GM12878 (cell line): ENCODE measurements around the gene ANXA10.

Experiments
- DPF2 ChIP-seq: fragments of 450-650 bp; IDR thresholded peaks from 2 replicates; pipeline ENCODE4 v1.6.1; 2017; ENCODE audit warnings: mild to moderate bottlenecking
- EP300 ChIP-seq, 2 experiments: fragments of 150-350 bp in 1 of 2; IDR thresholded peaks; 2 replicates each; pipeline ENCODE4 v1.6.1; 2011 to 2012; ENCODE audit warnings: low read depth in 2 of 2, low read length in 2 of 2, borderline replicate concordance in 1 of 2, improper control_type of control experiment in 1 of 2, inconsistent platforms in 1 of 2; ENCODE audit not compliant: control insufficient read depth in 1 of 2
- FOS ChIP-seq: IDR thresholded peaks from 3 replicates; pipeline ENCODE4 v1.6.1; 2011; ENCODE audit warnings: borderline replicate concordance; ENCODE audit not compliant: insufficient read length; ENCODE audit errors: extremely low read depth
- MXI1 ChIP-seq: fragments of 150-350 bp; IDR thresholded peaks from 2 replicates; pipeline ENCODE4 v1.6.1; 2011; ENCODE audit warnings: low read depth, mild to moderate bottlenecking, inconsistent platforms, low read length, improper control_type of control experiment
- TCF12 ChIP-seq: IDR thresholded peaks from 2 replicates; pipeline ENCODE4 v1.6.1; 2011; ENCODE audit warnings: low read depth, mild to moderate bottlenecking, low read length
- TF ChIP-seq, protein P1 (sequence below): IDR thresholded peaks from 2 replicates; pipeline ENCODE4 v1.6.1; 2012; ENCODE audit warnings: low read depth, low read length, improper control_type of control experiment
- TF ChIP-seq, protein P2 (sequence below), 3 experiments: IDR thresholded peaks in 2 of 3; conservative IDR thresholded peaks in 1 of 3; 2 replicates each; pipeline ENCODE4 v1.5.1; 2011; ENCODE audit warnings: low read depth in 3 of 3, low read length in 3 of 3, mild to moderate bottlenecking in 3 of 3, control low read depth in 2 of 3, moderate library complexity in 2 of 3, inconsistent platforms in 1 of 3, mixed read lengths in 1 of 3; ENCODE audit not compliant: control insufficient read depth in 2 of 3, insufficient read depth in 1 of 3; ENCODE audit errors: extremely low read depth in 1 of 3
- TF ChIP-seq, protein P3 (sequence below): fragments of 450-650 bp; IDR thresholded peaks from 2 replicates; pipeline ENCODE4 v1.6.1; 2017; ENCODE audit warnings: mild to moderate bottlenecking, low read depth, inconsistent platforms; ENCODE audit not compliant: poor library complexity, severe bottlenecking
- TF ChIP-seq, protein P4 (sequence below): IDR thresholded peaks from 2 replicates; pipeline ENCODE4 v1.6.1; 2012; ENCODE audit warnings: low read length, inconsistent platforms
- TF ChIP-seq, protein P5 (sequence below): fragments of 150-350 bp; IDR thresholded peaks from 2 replicates; pipeline ENCODE4 v1.6.1; 2014; ENCODE audit warnings: mild to moderate bottlenecking, low read depth, low read length

DNA sequence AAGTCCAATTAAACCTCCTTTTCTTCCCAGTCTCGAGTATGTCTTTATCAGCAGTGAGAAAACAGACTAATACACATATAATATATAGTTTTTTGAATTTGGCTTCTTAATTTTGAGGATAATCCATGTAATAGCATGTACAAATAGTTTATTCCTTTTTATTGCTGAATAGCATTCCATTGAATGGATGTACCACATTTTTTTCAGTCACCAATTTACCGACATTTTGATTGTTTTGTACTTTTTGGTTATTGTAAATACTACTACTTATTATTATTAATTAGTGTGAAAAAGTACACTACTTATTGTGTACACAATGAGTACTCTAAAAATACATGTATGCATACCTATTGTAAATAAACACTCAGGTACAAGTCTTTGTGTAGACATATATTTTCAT, 42.3 kb upstream of the ANXA10 start:
- TF ChIP-seq, protein P1, sequence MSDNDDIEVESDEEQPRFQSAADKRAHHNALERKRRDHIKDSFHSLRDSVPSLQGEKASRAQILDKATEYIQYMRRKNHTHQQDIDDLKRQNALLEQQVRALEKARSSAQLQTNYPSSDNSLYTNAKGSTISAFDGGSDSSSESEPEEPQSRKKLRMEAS, result no peak
- no peak for TF ChIP-seq DPF2
- TF ChIP-seq, protein P2, sequence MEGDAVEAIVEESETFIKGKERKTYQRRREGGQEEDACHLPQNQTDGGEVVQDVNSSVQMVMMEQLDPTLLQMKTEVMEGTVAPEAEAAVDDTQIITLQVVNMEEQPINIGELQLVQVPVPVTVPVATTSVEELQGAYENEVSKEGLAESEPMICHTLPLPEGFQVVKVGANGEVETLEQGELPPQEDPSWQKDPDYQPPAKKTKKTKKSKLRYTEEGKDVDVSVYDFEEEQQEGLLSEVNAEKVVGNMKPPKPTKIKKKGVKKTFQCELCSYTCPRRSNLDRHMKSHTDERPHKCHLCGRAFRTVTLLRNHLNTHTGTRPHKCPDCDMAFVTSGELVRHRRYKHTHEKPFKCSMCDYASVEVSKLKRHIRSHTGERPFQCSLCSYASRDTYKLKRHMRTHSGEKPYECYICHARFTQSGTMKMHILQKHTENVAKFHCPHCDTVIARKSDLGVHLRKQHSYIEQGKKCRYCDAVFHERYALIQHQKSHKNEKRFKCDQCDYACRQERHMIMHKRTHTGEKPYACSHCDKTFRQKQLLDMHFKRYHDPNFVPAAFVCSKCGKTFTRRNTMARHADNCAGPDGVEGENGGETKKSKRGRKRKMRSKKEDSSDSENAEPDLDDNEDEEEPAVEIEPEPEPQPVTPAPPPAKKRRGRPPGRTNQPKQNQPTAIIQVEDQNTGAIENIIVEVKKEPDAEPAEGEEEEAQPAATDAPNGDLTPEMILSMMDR (IDR thresholded peaks at IDR 0.05 in 2 of 3, conservative IDR thresholded peaks at IDR 0.05 in 1 of 3; ENCODE audit: control insufficient read depth in 2 of 3, extremely low read depth in 1 of 3, insufficient read depth in 1 of 3, low read depth in 3 of 3, low read length in 3 of 3), result no peak
- no peak for TF ChIP-seq TCF12
- TF ChIP-seq, protein P3, sequence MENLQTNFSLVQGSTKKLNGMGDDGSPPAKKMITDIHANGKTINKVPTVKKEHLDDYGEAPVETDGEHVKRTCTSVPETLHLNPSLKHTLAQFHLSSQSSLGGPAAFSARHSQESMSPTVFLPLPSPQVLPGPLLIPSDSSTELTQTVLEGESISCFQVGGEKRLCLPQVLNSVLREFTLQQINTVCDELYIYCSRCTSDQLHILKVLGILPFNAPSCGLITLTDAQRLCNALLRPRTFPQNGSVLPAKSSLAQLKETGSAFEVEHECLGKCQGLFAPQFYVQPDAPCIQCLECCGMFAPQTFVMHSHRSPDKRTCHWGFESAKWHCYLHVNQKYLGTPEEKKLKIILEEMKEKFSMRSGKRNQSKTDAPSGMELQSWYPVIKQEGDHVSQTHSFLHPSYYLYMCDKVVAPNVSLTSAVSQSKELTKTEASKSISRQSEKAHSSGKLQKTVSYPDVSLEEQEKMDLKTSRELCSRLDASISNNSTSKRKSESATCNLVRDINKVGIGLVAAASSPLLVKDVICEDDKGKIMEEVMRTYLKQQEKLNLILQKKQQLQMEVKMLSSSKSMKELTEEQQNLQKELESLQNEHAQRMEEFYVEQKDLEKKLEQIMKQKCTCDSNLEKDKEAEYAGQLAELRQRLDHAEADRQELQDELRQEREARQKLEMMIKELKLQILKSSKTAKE, result no peak
- no peak for TF ChIP-seq EP300 (IDR thresholded peaks at IDR 0.05; ENCODE audit: borderline replicate concordance in 1 of 2, control insufficient read depth in 1 of 2, low read depth in 2 of 2, low read length in 2 of 2)
- TF ChIP-seq, protein P4, sequence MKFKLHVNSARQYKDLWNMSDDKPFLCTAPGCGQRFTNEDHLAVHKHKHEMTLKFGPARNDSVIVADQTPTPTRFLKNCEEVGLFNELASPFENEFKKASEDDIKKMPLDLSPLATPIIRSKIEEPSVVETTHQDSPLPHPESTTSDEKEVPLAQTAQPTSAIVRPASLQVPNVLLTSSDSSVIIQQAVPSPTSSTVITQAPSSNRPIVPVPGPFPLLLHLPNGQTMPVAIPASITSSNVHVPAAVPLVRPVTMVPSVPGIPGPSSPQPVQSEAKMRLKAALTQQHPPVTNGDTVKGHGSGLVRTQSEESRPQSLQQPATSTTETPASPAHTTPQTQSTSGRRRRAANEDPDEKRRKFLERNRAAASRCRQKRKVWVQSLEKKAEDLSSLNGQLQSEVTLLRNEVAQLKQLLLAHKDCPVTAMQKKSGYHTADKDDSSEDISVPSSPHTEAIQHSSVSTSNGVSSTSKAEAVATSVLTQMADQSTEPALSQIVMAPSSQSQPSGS, result no peak
- no peak for TF ChIP-seq MXI1
- TF ChIP-seq, protein P5, sequence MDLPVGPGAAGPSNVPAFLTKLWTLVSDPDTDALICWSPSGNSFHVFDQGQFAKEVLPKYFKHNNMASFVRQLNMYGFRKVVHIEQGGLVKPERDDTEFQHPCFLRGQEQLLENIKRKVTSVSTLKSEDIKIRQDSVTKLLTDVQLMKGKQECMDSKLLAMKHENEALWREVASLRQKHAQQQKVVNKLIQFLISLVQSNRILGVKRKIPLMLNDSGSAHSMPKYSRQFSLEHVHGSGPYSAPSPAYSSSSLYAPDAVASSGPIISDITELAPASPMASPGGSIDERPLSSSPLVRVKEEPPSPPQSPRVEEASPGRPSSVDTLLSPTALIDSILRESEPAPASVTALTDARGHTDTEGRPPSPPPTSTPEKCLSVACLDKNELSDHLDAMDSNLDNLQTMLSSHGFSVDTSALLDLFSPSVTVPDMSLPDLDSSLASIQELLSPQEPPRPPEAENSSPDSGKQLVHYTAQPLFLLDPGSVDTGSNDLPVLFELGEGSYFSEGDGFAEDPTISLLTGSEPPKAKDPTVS, result no peak
- no peak for TF ChIP-seq FOS
